HepG2 (cell line): ENCODE measurements around the gene NOB1. TPM values are rescaled to one million over a fixed set of nuclear protein-coding genes. Genes with fewer than 3 reads are reported as not detected.

Experiments used
- CAMTA2 ChIP-seq: sonication (generic); formaldehyde crosslinking; IDR thresholded peaks from 2 replicates; pipeline ENCODE4 v1.4.0; 2020; ENCODE audit warnings: mild to moderate bottlenecking, missing genetic modification reagents, borderline replicate concordance
- CCAR2 ChIP-seq: fragments of 200-400 bp; formaldehyde crosslinking; optimal IDR thresholded peaks from 2 replicates; pipeline ENCODE3; 2018; ENCODE audit warnings: low read depth, mild to moderate bottlenecking, low read length, moderate library complexity
- CCDC6 ChIP-seq: sonication (generic); formaldehyde crosslinking; IDR thresholded peaks from 2 replicates; pipeline ENCODE4 v1.8.1; 2022; ENCODE audit warnings: mild to moderate bottlenecking, missing genetic modification reagents, moderate library complexity
- ELF4 ChIP-seq: sonication (generic); formaldehyde crosslinking; IDR thresholded peaks from 2 replicates; pipeline ENCODE4 v1.5.0; 2020; ENCODE audit warnings: missing genetic modification reagents, mild to moderate bottlenecking, moderate library complexity, borderline replicate concordance
- ERF ChIP-seq: IDR thresholded peaks from 2 replicates; pipeline ENCODE4 v1.6.1; 2018; ENCODE audit warnings: missing biosample characterization, missing genetic modification reagents
- GLI4 ChIP-seq: sonication (generic); formaldehyde crosslinking; IDR thresholded peaks from 2 replicates; pipeline ENCODE4 v1.5.1; 2020; ENCODE audit warnings: missing genetic modification reagents, mild to moderate bottlenecking, moderate library complexity, borderline replicate concordance
- HES4 ChIP-seq: sonication (generic); formaldehyde crosslinking; IDR thresholded peaks from 2 replicates; pipeline ENCODE4 v1.9.0; 2021; ENCODE audit warnings: mild to moderate bottlenecking, missing genetic modification reagents, borderline replicate concordance
- HMG20A ChIP-seq: IDR thresholded peaks from 2 replicates; pipeline ENCODE4 v1.6.1; 2016; ENCODE audit warnings: borderline replicate concordance
- KLF9 ChIP-seq: IDR thresholded peaks from 2 replicates; pipeline ENCODE4 v1.6.1; 2016; ENCODE audit warnings: low read depth
- NR1H2 ChIP-seq: sonication (generic); formaldehyde crosslinking; IDR thresholded peaks from 2 replicates; pipeline ENCODE4 v1.8.1; 2022; ENCODE audit warnings: low read depth, missing genetic modification reagents, borderline replicate concordance
- SKI ChIP-seq: fragments of 450-650 bp; IDR thresholded peaks from one replicate; pipeline ENCODE4 v1.6.1; 2018; ENCODE audit warnings: mild to moderate bottlenecking; ENCODE audit not compliant: partially characterized antibody
- SUZ12 ChIP-seq: fragments of 150-350 bp; IDR thresholded peaks from 2 replicates; pipeline ENCODE4 v1.6.1; 2014; ENCODE audit warnings: low read depth, low read length
- TAF1 ChIP-seq: sonication (generic); formaldehyde crosslinking; IDR thresholded peaks from 2 replicates; pipeline ENCODE4 v1.4.0; 2020; ENCODE audit warnings: missing genetic modification reagents
- THAP11 ChIP-seq: IDR thresholded peaks from 2 replicates; pipeline ENCODE4 v1.6.1; 2016; ENCODE audit warnings: missing biosample characterization, missing genetic modification reagents
- ZNF124 ChIP-seq: sonication (generic); formaldehyde crosslinking; IDR thresholded peaks from 2 replicates; pipeline ENCODE4 v1.4.0; 2020; ENCODE audit warnings: missing genetic modification reagents
- ZNF337 ChIP-seq: sonication (generic); formaldehyde crosslinking; IDR thresholded peaks from 2 replicates; pipeline ENCODE4 v1.5.1; 2020; ENCODE audit warnings: missing genetic modification reagents, low read depth, mild to moderate bottlenecking, borderline replicate concordance
- ZNF510 ChIP-seq: sonication (generic); formaldehyde crosslinking; IDR thresholded peaks from 2 replicates; pipeline ENCODE4 v1.4.0; 2020; ENCODE audit warnings: low read depth, mild to moderate bottlenecking, missing genetic modification reagents
- ZNF737 ChIP-seq: sonication (generic); formaldehyde crosslinking; IDR thresholded peaks from 2 replicates; pipeline ENCODE4 v1.5.0; 2020; ENCODE audit warnings: missing genetic modification reagents, mild to moderate bottlenecking, borderline replicate concordance
- ZNF768 ChIP-seq: sonication (generic); formaldehyde crosslinking; IDR thresholded peaks from 2 replicates; pipeline ENCODE4 v1.4.0; 2020; ENCODE audit warnings: missing genetic modification reagents
- ZNF772 ChIP-seq: sonication (generic); formaldehyde crosslinking; IDR thresholded peaks from 2 replicates; pipeline ENCODE4 v1.5.0; 2020; ENCODE audit warnings: mild to moderate bottlenecking, missing genetic modification reagents
- polyA plus RNA-seq, 8 experiments: library from polyadenylated mRNA; depleted of rRNA in 3 of 8; stranded (reverse) in 7 of 8; unstranded in 1 of 8; fragments of >200 nt; fragmentation: Illumina TruSeq in 4 of 8; extraction: Trizol in 4 of 8; gene quantifications; 2 replicates each; pipeline versions ENCODE4 v1.2.1 to v1.2.3, GENCODE V29; 2011 to 2016; ENCODE audit warnings: low read depth in 4 of 8, missing spikeins in 1 of 8, mixed read lengths in 1 of 8; ENCODE audit not compliant: insufficient read depth in 1 of 8
- total RNA-seq, 5 experiments: library from RNA; depleted of rRNA; stranded (reverse); fragments of >200 nt; fragmentation: Illumina TruSeq; extraction: Trizol; gene quantifications; 2 replicates each; pipeline ENCODE4 v1.2.3, GENCODE V29; 2016; ENCODE audit warnings: low read depth in 1 of 5
- TF ChIP-seq, protein P1 (sequence below): sonication (generic); formaldehyde crosslinking; IDR thresholded peaks from 2 replicates; pipeline ENCODE4 v1.5.1; 2020; ENCODE audit warnings: missing genetic modification reagents, mild to moderate bottlenecking, borderline replicate concordance
- TF ChIP-seq, protein P2 (sequence below): IDR thresholded peaks from 2 replicates; pipeline ENCODE4 v1.6.1; 2012; ENCODE audit warnings: low read depth, low read length, improper control_type of control experiment
- TF ChIP-seq, protein P3 (sequence below): sonication (generic); formaldehyde crosslinking; IDR thresholded peaks from 2 replicates; pipeline ENCODE4 v1.4.0; 2020; ENCODE audit warnings: missing genetic modification reagents
- TF ChIP-seq, protein P4 (sequence below): sonication (generic); formaldehyde crosslinking; IDR thresholded peaks from 2 replicates; pipeline ENCODE4 v1.8.1; 2023; ENCODE audit warnings: mild to moderate bottlenecking, missing genetic modification reagents, borderline replicate concordance

The NOB1 gene
- total and polyA plus RNA-seq, 2 of the 13 experiments (the other 11 are each of a cell fraction or from before 2014, with no cell fraction given), result 47.1 to 162 TPM

GRCh38 chr16:69726313-69727060 is 28.2 kb downstream of the NOB1 start, which contains the start of gene NQO1 (continued):
- TF ChIP-seq, protein P1, sequence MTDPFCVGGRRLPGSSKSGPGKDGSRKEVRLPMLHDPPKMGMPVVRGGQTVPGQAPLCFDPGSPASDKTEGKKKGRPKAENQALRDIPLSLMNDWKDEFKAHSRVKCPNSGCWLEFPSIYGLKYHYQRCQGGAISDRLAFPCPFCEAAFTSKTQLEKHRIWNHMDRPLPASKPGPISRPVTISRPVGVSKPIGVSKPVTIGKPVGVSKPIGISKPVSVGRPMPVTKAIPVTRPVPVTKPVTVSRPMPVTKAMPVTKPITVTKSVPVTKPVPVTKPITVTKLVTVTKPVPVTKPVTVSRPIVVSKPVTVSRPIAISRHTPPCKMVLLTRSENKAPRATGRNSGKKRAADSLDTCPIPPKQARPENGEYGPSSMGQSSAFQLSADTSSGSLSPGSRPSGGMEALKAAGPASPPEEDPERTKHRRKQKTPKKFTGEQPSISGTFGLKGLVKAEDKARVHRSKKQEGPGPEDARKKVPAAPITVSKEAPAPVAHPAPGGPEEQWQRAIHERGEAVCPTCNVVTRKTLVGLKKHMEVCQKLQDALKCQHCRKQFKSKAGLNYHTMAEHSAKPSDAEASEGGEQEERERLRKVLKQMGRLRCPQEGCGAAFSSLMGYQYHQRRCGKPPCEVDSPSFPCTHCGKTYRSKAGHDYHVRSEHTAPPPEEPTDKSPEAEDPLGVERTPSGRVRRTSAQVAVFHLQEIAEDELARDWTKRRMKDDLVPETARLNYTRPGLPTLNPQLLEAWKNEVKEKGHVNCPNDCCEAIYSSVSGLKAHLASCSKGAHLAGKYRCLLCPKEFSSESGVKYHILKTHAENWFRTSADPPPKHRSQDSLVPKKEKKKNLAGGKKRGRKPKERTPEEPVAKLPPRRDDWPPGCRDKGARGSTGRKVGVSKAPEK (CRISPR knock-in tag), result no peak
- no peak for TF ChIP-seq SUZ12
- TF ChIP-seq TAF1, result peak; percentile 79
- TF ChIP-seq GLI4 (CRISPR knock-in tag), result peak; percentile 63; the same call in 1 of the 2 replicates
- TF ChIP-seq, protein P2, sequence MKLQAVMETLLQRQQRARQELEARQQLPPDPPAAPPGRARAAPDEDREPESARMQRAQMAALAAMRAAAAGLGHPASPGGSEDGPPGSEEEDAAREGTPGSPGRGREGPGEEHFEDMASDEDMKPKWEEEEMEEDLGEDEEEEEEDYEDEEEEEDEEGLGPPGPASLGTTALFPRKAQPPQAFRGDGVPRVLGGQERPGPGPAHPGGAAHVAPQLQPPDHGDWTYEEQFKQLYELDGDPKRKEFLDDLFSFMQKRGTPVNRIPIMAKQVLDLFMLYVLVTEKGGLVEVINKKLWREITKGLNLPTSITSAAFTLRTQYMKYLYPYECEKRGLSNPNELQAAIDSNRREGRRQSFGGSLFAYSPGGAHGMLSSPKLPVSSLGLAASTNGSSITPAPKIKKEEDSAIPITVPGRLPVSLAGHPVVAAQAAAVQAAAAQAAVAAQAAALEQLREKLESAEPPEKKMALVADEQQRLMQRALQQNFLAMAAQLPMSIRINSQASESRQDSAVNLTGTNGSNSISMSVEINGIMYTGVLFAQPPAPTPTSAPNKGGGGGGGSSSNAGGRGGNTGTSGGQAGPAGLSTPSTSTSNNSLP, result no peak
- TF ChIP-seq, protein P3, sequence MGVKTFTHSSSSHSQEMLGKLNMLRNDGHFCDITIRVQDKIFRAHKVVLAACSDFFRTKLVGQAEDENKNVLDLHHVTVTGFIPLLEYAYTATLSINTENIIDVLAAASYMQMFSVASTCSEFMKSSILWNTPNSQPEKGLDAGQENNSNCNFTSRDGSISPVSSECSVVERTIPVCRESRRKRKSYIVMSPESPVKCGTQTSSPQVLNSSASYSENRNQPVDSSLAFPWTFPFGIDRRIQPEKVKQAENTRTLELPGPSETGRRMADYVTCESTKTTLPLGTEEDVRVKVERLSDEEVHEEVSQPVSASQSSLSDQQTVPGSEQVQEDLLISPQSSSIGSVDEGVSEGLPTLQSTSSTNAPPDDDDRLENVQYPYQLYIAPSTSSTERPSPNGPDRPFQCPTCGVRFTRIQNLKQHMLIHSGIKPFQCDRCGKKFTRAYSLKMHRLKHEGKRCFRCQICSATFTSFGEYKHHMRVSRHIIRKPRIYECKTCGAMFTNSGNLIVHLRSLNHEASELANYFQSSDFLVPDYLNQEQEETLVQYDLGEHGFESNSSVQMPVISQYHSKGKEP (CRISPR knock-in tag), result 0 out of 2 replicates have a peak, but pooled peaks have one; percentile 38
- TF ChIP-seq HMG20A (CRISPR knock-in tag), result no peak
- TF ChIP-seq SKI, result no peak
- TF ChIP-seq CAMTA2 (CRISPR knock-in tag), result no peak
- peak; percentile 6; the same call in 1 of the 2 replicates for TF ChIP-seq ELF4 (CRISPR knock-in tag)
- peak; percentile 78 for TF ChIP-seq ERF (CRISPR knock-in tag)
- TF ChIP-seq ZNF737 (CRISPR knock-in tag), result 0 out of 2 replicates have a peak, but pooled peaks have one; percentile 17
- no peak for TF ChIP-seq NR1H2 (CRISPR knock-in tag)
- no peak for TF ChIP-seq ZNF337 (CRISPR knock-in tag)
- 0 out of 2 replicates have a peak, but pooled peaks have one; percentile 34 for TF ChIP-seq ZNF768 (CRISPR knock-in tag)
- no peak for TF ChIP-seq CCAR2
- TF ChIP-seq ZNF124 (CRISPR knock-in tag), result peak; percentile 34; the same call in 1 of the 2 replicates
- TF ChIP-seq ZNF772 (CRISPR knock-in tag), result no peak; the same call in 1 of the 2 replicates
- TF ChIP-seq CCDC6 (CRISPR knock-in tag), result peak; percentile 25; the same call in 1 of the 2 replicates
- no peak for TF ChIP-seq ZNF510 (CRISPR knock-in tag)
- 0 out of 2 replicates have a peak, but pooled peaks have one; percentile 31 for TF ChIP-seq THAP11
- TF ChIP-seq HES4 (CRISPR knock-in tag), result peak; percentile 73; the same call in 1 of the 2 replicates
- TF ChIP-seq KLF9 (CRISPR knock-in tag), result no peak
- TF ChIP-seq, protein P4, sequence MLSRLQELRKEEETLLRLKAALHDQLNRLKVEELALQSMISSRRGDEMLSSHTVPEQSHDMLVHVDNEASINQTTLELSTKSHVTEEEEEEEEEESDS, result no peak
